ENCODE results near the gene TMEM240.

GRCh38 chr1:1564268-1564667 lies 23.8 kb upstream of the TMEM240 start:
- TF ChIP-seq EZH2 (IDR thresholded peaks at IDR 0.05; ENCODE audit: borderline replicate concordance, low read depth, low read length, severe bottlenecking): no peak
- TF ChIP-seq CTCF (IDR thresholded peaks at IDR 0.05; ENCODE audit: extremely low read depth in 1 of 2, insufficient read depth in 1 of 2, low read depth in 1 of 2, low read length in 2 of 2): no peak
- TF ChIP-seq MAX (IDR thresholded peaks at IDR 0.05; ENCODE audit: insufficient read depth, insufficient read length): no peak
- no peak for TF ChIP-seq POLR2A (IDR thresholded peaks at IDR 0.05; ENCODE audit: low read depth, low read length)
